HG03135 (cell line): ENCODE data around the gene CBFB.
"Not testable (repeated sequence)": the region's sequence is repeated elsewhere in the genome, so short reads cannot be mapped to it uniquely, and the experiment has no call there.

ENCODE experiments used
- ATAC-seq: cut with Tn5 transposase; IDR thresholded peaks from one replicate; pipeline ENCODE4 v1.9.1; 2021; ENCODE audit warnings: mild to moderate bottlenecking, moderate library complexity; ENCODE audit not compliant: unreplicated experiment

CBFB gene

GRCh38 chr16:67120025-67120424 is 91.1 kb downstream of the CBFB start:
- no peak for ATAC-seq

GRCh38 chr16:67122799-67123198 is 93.8 kb downstream of the CBFB start:
- ATAC-seq: not testable (repeated sequence)

GRCh38 chr16:67128417-67128816 is 99.5 kb downstream of the CBFB start:
- no peak for ATAC-seq

GRCh38 chr16:67128887-67129286 is 99.9 kb downstream of the CBFB start:
- no peak for ATAC-seq

- ATAC-seq: no peak
Measured at GRCh38 chr16:67129422-67129821, 100.5 kb downstream of the CBFB start.

- ATAC-seq: no peak
Measured at GRCh38 chr16:67137605-67138004, 108.7 kb downstream of the CBFB start.

- no peak for ATAC-seq
Measured at GRCh38 chr16:67141391-67141790, 112.4 kb downstream of the CBFB start.

- ATAC-seq: no peak
Measured at GRCh38 chr16:67142342-67142741, 113.4 kb downstream of the CBFB start.

- ATAC-seq: no peak
Measured at GRCh38 chr16:67144943-67145342, 116.0 kb downstream of the CBFB start.

- ATAC-seq: no peak
Measured at GRCh38 chr16:67145746-67146145, 116.8 kb downstream of the CBFB start.

- ATAC-seq: no peak
Measured at GRCh38 chr16:67146523-67147357, 117.8 kb downstream of the CBFB start.

GRCh38 chr16:67147437-67148140 is 118.6 kb downstream of the CBFB start:
- ATAC-seq: no peak

GRCh38 chr16:67148221-67148620 is 119.3 kb downstream of the CBFB start:
- ATAC-seq: no peak

GRCh38 chr16:67148656-67149275 is 119.8 kb downstream of the CBFB start:
- ATAC-seq: no peak

GRCh38 chr16:67149276-67150046 is 120.5 kb downstream of the CBFB start:
- ATAC-seq: no peak

GRCh38 chr16:67150047-67150832 is 121.3 kb downstream of the CBFB start:
- peak; percentile 34 for ATAC-seq
